Astrocyte (in vitro differentiated cells and primary cell): ENCODE measurements around the gene LPGAT1. TPM values are rescaled to one million over a fixed set of nuclear protein-coding genes. Genes with fewer than 3 reads are reported as not detected.

Experiments
- DNase-seq: peaks from one replicate; pipeline ENCODE4 v3.0.0-alpha.2; 2010; ENCODE audit warnings: low read depth
- FAIRE-seq: peaks from 2 replicates; lab custom pipeline; 2011; peaks lifted over from hg19 to GRCh38; lab: Jason Lieb, UNC
- H2AFZ ChIP-seq: 2 replicates; pipeline ENCODE4 v1.6.0; 2012; ENCODE audit warnings: low read depth, low read length, inconsistent platforms
- H3K27ac ChIP-seq: 2 replicates; pipeline ENCODE4 v1.5.1; 2011; ENCODE audit warnings: low read depth, low read length, inconsistent platforms
- H3K27me3 ChIP-seq: 2 replicates; pipeline ENCODE4 v1.6.0; 2011; ENCODE audit warnings: low read length, inconsistent platforms; ENCODE audit not compliant: insufficient read depth
- H3K36me3 ChIP-seq: 2 replicates; pipeline ENCODE4 v1.5.1; 2011; ENCODE audit warnings: low read length, inconsistent platforms; ENCODE audit not compliant: insufficient read depth
- H3K4me1 ChIP-seq: 2 replicates; pipeline ENCODE4 v1.5.1; 2011; ENCODE audit warnings: low read length, inconsistent platforms; ENCODE audit not compliant: insufficient read depth
- H3K4me2 ChIP-seq: 2 replicates; pipeline ENCODE4 v1.6.0; 2012; ENCODE audit warnings: low read length, inconsistent platforms
- H3K4me3 ChIP-seq: 2 replicates; pipeline ENCODE4 v1.5.1; 2011; ENCODE audit warnings: low read depth, mild to moderate bottlenecking, low read length, inconsistent platforms; ENCODE audit not compliant: insufficient read depth
- H3K79me2 ChIP-seq: 2 replicates; pipeline ENCODE4 v1.6.0; 2012; ENCODE audit warnings: mild to moderate bottlenecking, low read length, inconsistent platforms; ENCODE audit not compliant: insufficient read depth
- H3K9ac ChIP-seq: 2 replicates; pipeline ENCODE4 v1.6.0; 2012; ENCODE audit warnings: mild to moderate bottlenecking, low read length, inconsistent platforms
- H3K9me3 ChIP-seq: 2 replicates; pipeline ENCODE4 v1.5.1; 2012; ENCODE audit warnings: low read depth, mild to moderate bottlenecking, low read length, inconsistent platforms; ENCODE audit not compliant: insufficient read depth
- H4K20me1 ChIP-seq: 2 replicates; pipeline ENCODE4 v1.6.0; 2012; ENCODE audit warnings: low read length, inconsistent platforms; ENCODE audit not compliant: insufficient read depth
- H3K27ac Mint-ChIP-seq: one replicate; pipeline ENCODE4 v1.8.0; 2021; ENCODE audit warnings: mild to moderate bottlenecking, mixed read lengths; ENCODE audit not compliant: unreplicated experiment
- H3K27me3 Mint-ChIP-seq: one replicate; pipeline ENCODE4 v1.8.0; 2021; ENCODE audit warnings: low read depth, mixed read lengths; ENCODE audit not compliant: unreplicated experiment
- H3K36me3 Mint-ChIP-seq: one replicate; pipeline ENCODE4 v1.8.0; 2021; ENCODE audit warnings: low read depth, mixed read lengths; ENCODE audit not compliant: unreplicated experiment
- H3K4me1 Mint-ChIP-seq: one replicate; pipeline ENCODE4 v1.8.0; 2021; ENCODE audit warnings: low read depth, mixed read lengths; ENCODE audit not compliant: unreplicated experiment
- H3K4me3 Mint-ChIP-seq: one replicate; pipeline ENCODE4 v1.8.0; 2021; ENCODE audit warnings: mild to moderate bottlenecking, moderate library complexity, mixed read lengths; ENCODE audit not compliant: unreplicated experiment
- H3K9me3 Mint-ChIP-seq: one replicate; pipeline ENCODE4 v1.8.0; 2021; ENCODE audit warnings: mild to moderate bottlenecking, mixed read lengths; ENCODE audit not compliant: unreplicated experiment
- EZH2 ChIP-seq: IDR thresholded peaks from 2 replicates; pipeline ENCODE4 v1.6.1; 2012; ENCODE audit warnings: mild to moderate bottlenecking, low read length, inconsistent platforms; ENCODE audit not compliant: insufficient read depth
- total RNA-seq: library from RNA; stranded (reverse); gene quantifications from 2 replicates; pipeline ENCODE4 v1.2.1, GENCODE V29; 2021
- TF ChIP-seq, protein P1 (sequence below): IDR thresholded peaks from 2 replicates; pipeline ENCODE4 v1.5.1; 2011; ENCODE audit warnings: low read depth, mild to moderate bottlenecking, inconsistent platforms, low read length, moderate library complexity; ENCODE audit not compliant: insufficient read depth

LPGAT1 gene
- total RNA-seq, 1 donor from 2014 or later: 36.7 TPM

DNA sequence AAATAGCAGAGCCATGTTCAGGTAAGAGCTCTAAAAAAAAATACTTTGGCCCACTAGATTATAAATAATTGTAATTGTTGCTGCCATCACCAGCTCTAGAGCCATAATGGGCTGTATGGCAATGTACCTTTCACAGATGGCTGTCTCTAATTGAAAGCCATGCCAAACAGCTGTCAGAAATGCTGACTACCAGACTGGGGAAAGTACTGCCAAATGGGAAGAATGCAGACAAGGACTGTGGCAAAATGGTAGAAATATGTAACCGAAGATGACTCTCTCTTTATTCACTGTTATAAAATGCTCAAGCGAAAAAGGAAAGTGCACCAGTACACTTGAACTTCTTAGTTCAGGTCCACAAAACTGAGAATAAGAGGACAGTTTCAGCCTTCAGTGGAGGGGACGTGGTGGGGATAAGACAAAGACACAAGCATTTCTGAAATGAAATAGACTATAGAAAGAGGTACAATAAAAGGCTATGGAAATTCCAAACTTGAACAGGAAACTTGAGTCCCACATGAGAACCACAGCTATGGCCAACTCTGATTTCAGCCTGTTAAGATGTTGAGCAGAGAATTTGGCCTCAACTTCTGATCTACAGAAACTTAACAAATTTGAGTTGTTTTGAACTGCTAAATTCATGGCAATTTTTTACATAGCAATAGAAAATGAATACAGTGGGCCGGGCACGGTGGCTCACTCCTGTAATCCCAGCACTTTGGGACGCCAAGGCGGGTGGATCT lies 46.5 kb upstream of the LPGAT1 start:
- TF ChIP-seq, protein P1, sequence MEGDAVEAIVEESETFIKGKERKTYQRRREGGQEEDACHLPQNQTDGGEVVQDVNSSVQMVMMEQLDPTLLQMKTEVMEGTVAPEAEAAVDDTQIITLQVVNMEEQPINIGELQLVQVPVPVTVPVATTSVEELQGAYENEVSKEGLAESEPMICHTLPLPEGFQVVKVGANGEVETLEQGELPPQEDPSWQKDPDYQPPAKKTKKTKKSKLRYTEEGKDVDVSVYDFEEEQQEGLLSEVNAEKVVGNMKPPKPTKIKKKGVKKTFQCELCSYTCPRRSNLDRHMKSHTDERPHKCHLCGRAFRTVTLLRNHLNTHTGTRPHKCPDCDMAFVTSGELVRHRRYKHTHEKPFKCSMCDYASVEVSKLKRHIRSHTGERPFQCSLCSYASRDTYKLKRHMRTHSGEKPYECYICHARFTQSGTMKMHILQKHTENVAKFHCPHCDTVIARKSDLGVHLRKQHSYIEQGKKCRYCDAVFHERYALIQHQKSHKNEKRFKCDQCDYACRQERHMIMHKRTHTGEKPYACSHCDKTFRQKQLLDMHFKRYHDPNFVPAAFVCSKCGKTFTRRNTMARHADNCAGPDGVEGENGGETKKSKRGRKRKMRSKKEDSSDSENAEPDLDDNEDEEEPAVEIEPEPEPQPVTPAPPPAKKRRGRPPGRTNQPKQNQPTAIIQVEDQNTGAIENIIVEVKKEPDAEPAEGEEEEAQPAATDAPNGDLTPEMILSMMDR: no peak
- no peak for TF ChIP-seq EZH2
- Mint-ChIP-seq H3K27ac (no peak overlapping the region), H3K9me3 (peaks cover 6% of the 10 kb centered on the region), H3K4me3 (no peak overlapping the region), H3K4me1 (no peaks in the 10 kb centered on the region), H3K27me3 (peaks cover 11% of the 10 kb centered on the region), H3K36me3 (no peaks in the 10 kb centered on the region)
- H3K27ac ChIP-seq: no peak overlapping the region
- H4K20me1 ChIP-seq: no peaks in the 10 kb centered on the region
- H3K4me1 ChIP-seq: no peaks in the 10 kb centered on the region
- no peaks in the 10 kb centered on the region for H3K36me3 ChIP-seq
- H3K79me2 ChIP-seq: no peaks in the 10 kb centered on the region
- no peak overlapping the region for H3K4me3 ChIP-seq
- H2AFZ ChIP-seq: no peak overlapping the region
- FAIRE-seq (no peak), DNase-seq (no peak)
- H3K4me2 ChIP-seq: no peak overlapping the region
- peaks cover 3% of the 10 kb centered on the region for H3K9me3 ChIP-seq
- H3K9ac ChIP-seq: no peak overlapping the region
- no peaks in the 10 kb centered on the region for H3K27me3 ChIP-seq

DNA sequence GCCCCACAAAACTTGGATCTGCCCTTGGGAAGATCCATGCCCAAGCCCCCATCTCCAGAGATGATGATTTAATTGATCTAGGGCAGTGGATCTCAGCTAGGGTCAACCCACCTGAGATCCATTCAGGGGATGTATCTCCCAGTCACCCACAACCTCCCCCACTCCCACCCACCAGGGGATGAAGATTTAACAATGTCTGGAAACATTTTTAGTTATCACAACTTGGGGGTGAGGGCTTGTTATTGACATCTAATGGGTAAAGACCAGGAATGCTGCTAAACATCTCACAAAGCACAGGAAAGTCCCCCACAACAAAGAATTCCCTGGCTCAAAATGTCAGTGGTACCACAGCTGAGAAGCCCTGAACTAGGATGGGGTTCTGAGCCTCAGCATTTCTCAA lies 45.0 kb upstream of the LPGAT1 start:
- Histone ChIP-seq H3K9me3 (no peaks in the 10 kb centered on the region), H3K9ac (no peak overlapping the region), H3K36me3 (no peaks in the 10 kb centered on the region), H3K4me3 (no peak overlapping the region), H3K4me2 (no peak overlapping the region), H2AFZ (no peak overlapping the region), H3K79me2 (no peaks in the 10 kb centered on the region), H4K20me1 (no peaks in the 10 kb centered on the region), H3K27ac (no peak overlapping the region), H3K27me3 (no peaks in the 10 kb centered on the region), H3K4me1 (no peaks in the 10 kb centered on the region)
- Mint-ChIP-seq H3K4me1 (no peaks in the 10 kb centered on the region), H3K27ac (no peak overlapping the region), H3K9me3 (no peaks in the 10 kb centered on the region), H3K27me3 (peaks cover 11% of the 10 kb centered on the region), H3K36me3 (no peaks in the 10 kb centered on the region), H3K4me3 (no peak overlapping the region)
- FAIRE-seq (no peak), DNase-seq (no peak)
- no peak for TF ChIP-seq EZH2
- TF ChIP-seq, protein P1: no peak
